ENCODE measurements around the gene PARP2.

The PARP2 gene, protein sequence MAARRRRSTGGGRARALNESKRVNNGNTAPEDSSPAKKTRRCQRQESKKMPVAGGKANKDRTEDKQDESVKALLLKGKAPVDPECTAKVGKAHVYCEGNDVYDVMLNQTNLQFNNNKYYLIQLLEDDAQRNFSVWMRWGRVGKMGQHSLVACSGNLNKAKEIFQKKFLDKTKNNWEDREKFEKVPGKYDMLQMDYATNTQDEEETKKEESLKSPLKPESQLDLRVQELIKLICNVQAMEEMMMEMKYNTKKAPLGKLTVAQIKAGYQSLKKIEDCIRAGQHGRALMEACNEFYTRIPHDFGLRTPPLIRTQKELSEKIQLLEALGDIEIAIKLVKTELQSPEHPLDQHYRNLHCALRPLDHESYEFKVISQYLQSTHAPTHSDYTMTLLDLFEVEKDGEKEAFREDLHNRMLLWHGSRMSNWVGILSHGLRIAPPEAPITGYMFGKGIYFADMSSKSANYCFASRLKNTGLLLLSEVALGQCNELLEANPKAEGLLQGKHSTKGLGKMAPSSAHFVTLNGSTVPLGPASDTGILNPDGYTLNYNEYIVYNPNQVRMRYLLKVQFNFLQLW

DNA sequence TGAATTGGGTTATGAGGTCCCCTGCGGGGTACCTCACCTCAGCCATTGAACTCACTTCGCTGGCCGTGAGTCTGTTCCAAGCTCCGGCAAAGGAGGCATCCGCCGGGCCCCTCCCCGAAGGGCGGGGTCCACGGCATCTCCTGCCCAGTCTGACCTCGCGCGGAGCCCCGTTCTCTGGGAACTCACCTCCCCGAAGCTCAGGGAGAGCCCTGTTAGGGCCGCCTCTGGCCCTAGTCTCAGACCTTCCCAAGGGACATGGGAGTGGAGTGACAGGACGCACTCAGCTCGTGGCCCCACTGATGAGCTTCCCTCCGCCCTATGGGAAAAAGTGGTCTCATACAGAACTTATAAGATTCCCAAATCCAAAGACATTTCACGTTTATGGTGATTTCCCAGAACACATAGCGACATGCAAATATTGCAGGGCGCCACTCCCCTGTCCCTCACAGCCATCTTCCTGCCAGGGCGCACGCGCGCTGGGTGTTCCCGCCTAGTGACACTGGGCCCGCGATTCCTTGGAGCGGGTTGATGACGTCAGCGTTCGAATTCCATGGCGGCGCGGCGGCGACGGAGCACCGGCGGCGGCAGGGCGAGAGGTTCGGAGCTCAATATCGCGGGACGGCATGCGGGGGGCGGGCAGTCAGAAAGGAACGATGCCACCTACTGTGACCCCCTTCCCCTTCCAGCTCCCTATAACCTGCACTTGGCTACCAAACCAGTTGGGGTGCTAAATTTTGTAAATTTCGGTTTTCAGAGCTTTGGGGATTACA, at the start of gene PARP2:
PARP2 (plus strand) TSS at position 544 of the 770 bp plus-strand sequence; CDS start at position 551, 7 bp downstream.
- H3K27ac ChIP-seq (ENCODE audit: low read depth, low read length) = peak within 1 kb of the TSS; percentile 67
- peak within 1 kb of the TSS; percentile 90 to 94 for H3K4me3 ChIP-seq (ENCODE audit: low read depth in 1 of 2, low read length in 2 of 2)
- peak within 1 kb of the TSS; percentile 95 to 98 for H3K9ac ChIP-seq (ENCODE audit: low read depth in 1 of 2, low read length in 2 of 2)
- peaks cover 6 to 7% of the 10 kb centered on the region in 2 donors for H3K4me1 ChIP-seq (ENCODE audit: control insufficient read depth in 1 of 2, insufficient read depth in 2 of 2, low read length in 2 of 2)
- H3K9me3 ChIP-seq (ENCODE audit: control insufficient read depth in 1 of 2, low read length in 2 of 2) = no peaks in the 10 kb centered on the region
- H3K27me3 ChIP-seq (ENCODE audit: control insufficient read depth in 1 of 2, insufficient read depth in 2 of 2, low read length in 2 of 2) = no peaks in the 10 kb centered on the region
- peaks cover 0 to 15% of the 10 kb centered on the region in 2 donors for H3K36me3 ChIP-seq (ENCODE audit: control insufficient read depth in 1 of 2, insufficient read depth in 2 of 2, low read length in 2 of 2)

DNA sequence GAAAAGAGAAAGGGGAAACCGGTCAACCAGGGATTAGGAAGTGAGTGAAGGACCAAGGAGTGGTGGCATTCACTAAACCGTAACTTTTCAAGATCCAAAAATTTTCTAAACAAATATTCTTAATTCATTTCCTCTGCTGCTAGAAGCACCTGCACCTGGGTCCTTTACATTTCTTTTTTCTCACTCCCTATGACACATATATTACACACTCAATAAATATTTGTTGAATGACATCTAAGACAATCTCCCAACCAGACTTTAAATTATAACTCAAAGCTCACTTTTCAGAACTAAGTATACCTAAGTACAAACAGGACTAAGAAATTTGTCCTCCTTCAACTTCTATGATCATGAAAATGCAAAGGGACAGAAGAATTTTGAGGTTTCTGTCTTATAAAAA, 48.8 kb upstream of the PARP2 start:
- no peaks in the 10 kb centered on the region for H3K27me3 ChIP-seq (ENCODE audit: control insufficient read depth in 1 of 2, insufficient read depth in 2 of 2, low read length in 2 of 2)
- peaks cover 23 to 80% of the 10 kb centered on the region in 2 donors for H3K36me3 ChIP-seq (ENCODE audit: control insufficient read depth in 1 of 2, insufficient read depth in 2 of 2, low read length in 2 of 2)
- no peaks in the 10 kb centered on the region for H3K4me1 ChIP-seq (ENCODE audit: control insufficient read depth in 1 of 2, insufficient read depth in 2 of 2, low read length in 2 of 2)
- no peak overlapping the region for H3K4me3 ChIP-seq (ENCODE audit: low read depth in 1 of 2, low read length in 2 of 2)
- no peaks in the 10 kb centered on the region for H3K9me3 ChIP-seq (ENCODE audit: control insufficient read depth in 1 of 2, low read length in 2 of 2)
- H3K9ac ChIP-seq (ENCODE audit: low read depth in 1 of 2, low read length in 2 of 2) = no peak overlapping the region
- H3K27ac ChIP-seq (ENCODE audit: low read depth, low read length) = no peak overlapping the region

DNA sequence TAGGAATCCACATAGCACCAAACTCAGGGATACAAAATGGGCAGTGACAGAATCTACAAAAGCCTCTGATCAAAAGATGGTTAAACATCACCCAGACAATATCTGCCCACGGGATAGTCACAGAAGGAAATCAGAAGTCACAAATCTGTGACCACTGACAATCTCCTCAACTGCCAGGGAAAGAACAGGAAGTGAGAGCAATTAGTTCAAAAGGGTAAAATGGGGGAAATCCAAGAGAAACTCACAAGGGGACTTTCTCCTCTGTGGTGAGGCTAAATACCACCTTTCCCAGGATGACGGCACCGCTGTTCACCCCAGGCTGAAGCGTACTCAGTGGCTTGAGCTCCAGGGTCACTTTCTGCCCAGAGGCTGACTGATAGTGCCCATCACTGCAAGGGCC, 48.4 kb upstream of the PARP2 start:
- Histone ChIP-seq H3K36me3 (ENCODE audit: control insufficient read depth in 1 of 2, insufficient read depth in 2 of 2, low read length in 2 of 2) (peaks cover 23 to 78% of the 10 kb centered on the region in 2 donors), H3K4me1 (ENCODE audit: control insufficient read depth in 1 of 2, insufficient read depth in 2 of 2, low read length in 2 of 2) (no peaks in the 10 kb centered on the region), H3K9me3 (ENCODE audit: control insufficient read depth in 1 of 2, low read length in 2 of 2) (no peaks in the 10 kb centered on the region), H3K27me3 (ENCODE audit: control insufficient read depth in 1 of 2, insufficient read depth in 2 of 2, low read length in 2 of 2) (no peaks in the 10 kb centered on the region), H3K9ac (ENCODE audit: low read depth in 1 of 2, low read length in 2 of 2) (no peak overlapping the region), H3K4me3 (ENCODE audit: low read depth in 1 of 2, low read length in 2 of 2) (no peak overlapping the region), H3K27ac (ENCODE audit: low read depth, low read length) (no peak overlapping the region)

DNA sequence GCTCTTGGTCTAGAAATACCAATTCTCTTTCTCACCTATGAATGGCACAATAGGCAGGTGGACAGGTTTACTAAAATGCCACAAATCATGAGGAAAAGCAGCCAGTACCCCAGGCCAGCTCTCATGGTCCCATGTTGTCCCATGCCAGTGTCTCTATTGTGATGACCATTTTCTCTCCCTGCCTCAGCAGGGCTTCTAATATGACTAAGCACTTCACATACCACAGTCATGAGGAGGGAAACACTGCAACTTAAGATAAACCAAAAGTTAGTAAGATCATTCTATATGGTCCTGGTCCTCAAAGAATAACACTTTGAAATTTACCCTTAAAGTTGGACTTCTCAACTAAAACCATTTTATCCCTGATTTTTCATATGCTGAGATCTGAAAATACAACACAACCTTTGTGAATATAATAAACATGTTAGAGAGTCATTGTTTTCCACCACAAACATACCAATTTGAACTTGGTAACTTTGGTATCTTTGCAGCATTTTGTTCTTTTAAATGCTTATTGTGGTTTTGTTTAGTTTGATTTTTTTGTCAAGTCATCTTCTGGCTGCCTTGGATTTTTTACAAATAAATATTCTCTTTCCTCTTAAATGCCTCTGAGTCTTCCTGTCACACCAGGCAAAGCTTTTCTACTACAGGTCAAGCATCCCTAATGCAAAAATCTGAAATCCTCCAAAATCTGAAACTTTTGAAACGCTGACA, 41.2 kb upstream of the PARP2 start:
- H3K4me3 ChIP-seq (ENCODE audit: low read depth in 1 of 2, low read length in 2 of 2) = no peak overlapping the region
- peaks cover 8 to 11% of the 10 kb centered on the region in 2 donors for H3K4me1 ChIP-seq (ENCODE audit: control insufficient read depth in 1 of 2, insufficient read depth in 2 of 2, low read length in 2 of 2)
- no peaks in the 10 kb centered on the region for H3K27me3 ChIP-seq (ENCODE audit: control insufficient read depth in 1 of 2, insufficient read depth in 2 of 2, low read length in 2 of 2)
- no peak overlapping the region for H3K27ac ChIP-seq (ENCODE audit: low read depth, low read length)
- H3K9me3 ChIP-seq (ENCODE audit: control insufficient read depth in 1 of 2, low read length in 2 of 2) = no peaks in the 10 kb centered on the region
- H3K9ac ChIP-seq (ENCODE audit: low read depth in 1 of 2, low read length in 2 of 2) = no peak overlapping the region
- H3K36me3 ChIP-seq (ENCODE audit: control insufficient read depth in 1 of 2, insufficient read depth in 2 of 2, low read length in 2 of 2) = peaks cover 14 to 45% of the 10 kb centered on the region in 2 donors

DNA sequence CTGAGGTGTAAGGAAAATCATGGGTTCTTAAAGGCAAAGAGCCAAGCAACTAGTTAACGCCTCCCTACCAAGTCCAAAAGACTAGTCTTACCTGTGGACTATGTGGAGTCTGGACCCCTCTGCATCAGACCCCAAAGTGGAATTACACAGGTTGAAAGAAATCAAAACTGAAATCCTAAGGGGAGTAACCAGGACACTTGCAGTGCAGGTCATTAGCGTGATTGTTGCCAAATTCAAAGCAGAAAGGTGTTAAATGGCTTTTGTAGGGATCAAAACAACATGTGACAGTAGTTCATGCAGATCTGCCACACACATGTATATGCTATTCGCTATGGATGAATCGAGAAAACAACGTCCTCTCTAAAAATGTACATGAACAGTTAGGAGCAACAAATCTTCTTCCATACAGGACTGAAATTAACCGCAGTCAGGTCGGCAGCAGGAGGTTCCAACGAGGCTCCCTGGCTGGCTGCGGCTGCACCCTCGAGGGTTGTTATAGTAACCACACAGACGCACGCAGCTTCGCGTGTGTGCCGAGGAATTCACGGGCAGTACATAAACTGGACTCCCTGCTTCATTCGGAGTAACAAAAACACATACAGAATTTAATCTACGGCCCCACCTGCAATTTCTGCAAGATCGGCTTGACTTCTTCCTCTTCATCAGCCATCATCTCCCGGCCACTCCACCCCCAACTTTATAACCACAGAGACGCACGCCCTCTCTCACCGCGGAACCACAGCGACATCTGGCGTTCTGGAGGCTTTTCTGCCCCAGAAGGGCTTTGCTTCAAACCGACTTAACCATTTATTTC, 38.0 kb upstream of the PARP2 start, which contains the start of gene TTC5:
TTC5 (minus strand) TSS at position 687 of the 814 bp plus-strand sequence; CDS start at position 673, 14 bp downstream.
- no peaks in the 10 kb centered on the region for H3K27me3 ChIP-seq (ENCODE audit: control insufficient read depth in 1 of 2, insufficient read depth in 2 of 2, low read length in 2 of 2)
- H3K9me3 ChIP-seq (ENCODE audit: control insufficient read depth in 1 of 2, low read length in 2 of 2) = no peaks in the 10 kb centered on the region
- peak within 1 kb of the TSS; percentile 61 to 73 for H3K9ac ChIP-seq (ENCODE audit: low read depth in 1 of 2, low read length in 2 of 2)
- H3K27ac ChIP-seq (ENCODE audit: low read depth, low read length) = no peak within 1 kb of the TSS
- H3K36me3 ChIP-seq (ENCODE audit: control insufficient read depth in 1 of 2, insufficient read depth in 2 of 2, low read length in 2 of 2) = peaks cover 7 to 17% of the 10 kb centered on the region in 2 donors
- H3K4me1 ChIP-seq (ENCODE audit: control insufficient read depth in 1 of 2, insufficient read depth in 2 of 2, low read length in 2 of 2) = peaks cover 8 to 11% of the 10 kb centered on the region in 2 donors
- H3K4me3 ChIP-seq (ENCODE audit: low read depth in 1 of 2, low read length in 2 of 2) = peak within 1 kb of the TSS; percentile 94 to 99

DNA sequence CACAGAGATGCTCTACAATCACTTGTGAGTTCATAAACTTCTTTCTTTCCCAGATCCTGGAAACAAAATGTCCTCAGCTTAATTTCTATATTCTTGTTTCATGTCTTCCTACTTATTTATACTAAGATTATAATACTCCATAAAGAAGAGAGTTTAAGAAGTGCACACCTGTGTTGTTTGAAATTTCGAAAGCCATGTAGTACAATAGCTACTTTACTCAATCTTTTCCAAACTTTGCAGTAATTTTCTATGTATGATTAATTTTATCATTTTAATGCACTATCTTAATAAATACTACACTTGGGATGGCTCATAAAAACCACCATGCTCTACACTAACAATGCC, 37.4 kb upstream of the PARP2 start:
- H3K9ac ChIP-seq (ENCODE audit: low read depth in 1 of 2, low read length in 2 of 2) = no peak overlapping the region
- peaks cover 8 to 11% of the 10 kb centered on the region in 2 donors for H3K4me1 ChIP-seq (ENCODE audit: control insufficient read depth in 1 of 2, insufficient read depth in 2 of 2, low read length in 2 of 2)
- H3K27ac ChIP-seq (ENCODE audit: low read depth, low read length) = no peak overlapping the region
- H3K27me3 ChIP-seq (ENCODE audit: control insufficient read depth in 1 of 2, insufficient read depth in 2 of 2, low read length in 2 of 2) = no peaks in the 10 kb centered on the region
- H3K4me3 ChIP-seq (ENCODE audit: low read depth in 1 of 2, low read length in 2 of 2) = peak overlapping the region; percentile 94 to 99
- H3K36me3 ChIP-seq (ENCODE audit: control insufficient read depth in 1 of 2, insufficient read depth in 2 of 2, low read length in 2 of 2) = peaks cover 2 to 12% of the 10 kb centered on the region in 2 donors
- no peaks in the 10 kb centered on the region for H3K9me3 ChIP-seq (ENCODE audit: control insufficient read depth in 1 of 2, low read length in 2 of 2)

DNA sequence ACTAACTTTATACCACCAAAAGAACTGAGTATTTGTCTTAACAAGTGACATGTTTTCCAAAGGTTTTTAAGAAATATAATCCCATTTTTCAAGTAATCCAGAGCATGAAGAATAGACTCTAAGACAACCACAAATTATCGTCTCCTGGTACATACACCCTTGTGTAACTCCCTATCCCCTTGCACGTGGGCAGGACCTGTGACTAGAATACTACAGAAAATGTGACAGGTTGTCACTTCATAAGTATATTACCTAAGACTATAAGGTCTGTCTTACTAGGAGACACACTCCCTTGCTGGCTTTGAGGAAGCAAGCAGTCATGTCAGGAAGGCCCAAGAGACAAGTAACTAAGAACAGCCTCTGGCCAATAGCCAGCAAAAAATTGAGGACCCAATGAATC, 29.4 kb upstream of the PARP2 start:
- Histone ChIP-seq H3K27ac (ENCODE audit: low read depth, low read length) (no peak overlapping the region), H3K4me3 (ENCODE audit: low read depth in 1 of 2, low read length in 2 of 2) (no peak overlapping the region), H3K9ac (ENCODE audit: low read depth in 1 of 2, low read length in 2 of 2) (no peak overlapping the region), H3K36me3 (ENCODE audit: control insufficient read depth in 1 of 2, insufficient read depth in 2 of 2, low read length in 2 of 2) (peaks cover 5 to 46% of the 10 kb centered on the region in 2 donors), H3K4me1 (ENCODE audit: control insufficient read depth in 1 of 2, insufficient read depth in 2 of 2, low read length in 2 of 2) (no peaks in the 10 kb centered on the region), H3K9me3 (ENCODE audit: control insufficient read depth in 1 of 2, low read length in 2 of 2) (no peaks in the 10 kb centered on the region), H3K27me3 (ENCODE audit: control insufficient read depth in 1 of 2, insufficient read depth in 2 of 2, low read length in 2 of 2) (no peaks in the 10 kb centered on the region)

DNA sequence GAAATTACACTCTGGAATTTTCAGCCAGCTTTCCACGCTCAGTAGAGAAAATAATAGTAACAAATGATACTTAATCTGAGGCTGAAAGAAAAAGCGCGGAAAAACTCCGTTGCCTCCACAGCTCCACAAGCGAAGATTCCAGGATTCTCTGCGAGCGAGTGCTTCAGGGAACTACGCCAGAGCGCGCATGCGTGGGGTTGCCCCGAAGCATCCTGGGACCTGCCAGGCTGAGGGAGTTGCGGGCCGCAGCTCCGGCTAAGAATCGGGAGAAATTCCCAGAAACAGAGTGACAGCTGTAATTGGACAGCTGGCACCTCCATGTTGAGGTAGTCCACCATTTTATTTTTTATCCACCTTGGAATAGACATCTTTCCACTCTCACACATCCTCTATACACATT, 25.7 kb upstream of the PARP2 start:
- Histone ChIP-seq H3K9me3 (ENCODE audit: control insufficient read depth in 1 of 2, low read length in 2 of 2) (no peaks in the 10 kb centered on the region), H3K9ac (ENCODE audit: low read depth in 1 of 2, low read length in 2 of 2) (no peak overlapping the region), H3K27me3 (ENCODE audit: control insufficient read depth in 1 of 2, insufficient read depth in 2 of 2, low read length in 2 of 2) (no peaks in the 10 kb centered on the region), H3K27ac (ENCODE audit: low read depth, low read length) (no peak overlapping the region), H3K36me3 (ENCODE audit: control insufficient read depth in 1 of 2, insufficient read depth in 2 of 2, low read length in 2 of 2) (peaks cover 5 to 46% of the 10 kb centered on the region in 2 donors), H3K4me3 (ENCODE audit: low read depth in 1 of 2, low read length in 2 of 2) (no peak overlapping the region), H3K4me1 (ENCODE audit: control insufficient read depth in 1 of 2, insufficient read depth in 2 of 2, low read length in 2 of 2) (no peaks in the 10 kb centered on the region)
